ENCODE data around the gene RAB3D. TPM values are rescaled to one million over a fixed set of nuclear protein-coding genes. Genes with fewer than 3 reads are reported as not detected.

The RAB3D gene
- total RNA-seq, 1 donor from 2014 or later, result 7.2 TPM

Other genes starting within 250 kb of the RAB3D start
- gene SPC24, start 183.9 kb downstream of the RAB3D start, total RNA-seq, result 69.9 and 71.4 TPM in 2 replicates
- gene KANK2, start 142.1 kb downstream of the RAB3D start, total RNA-seq, result 2.8 and 4.0 TPM in 2 replicates
- gene ANGPTL8, start 100.0 kb downstream of the RAB3D start, total RNA-seq, result not detected in 2 replicates
- 0.16 and 0.20 TPM in 2 replicates for gene DOCK6, start 77.1 kb downstream of the RAB3D start, total RNA-seq
- not detected in 2 replicates for gene TSPAN16, start 43.5 kb downstream of the RAB3D start, total RNA-seq
- 26.3 and 28.4 TPM in 2 replicates for gene TMEM205, start 6.6 kb upstream of the RAB3D start, total RNA-seq
- 14.1 and 15.6 TPM in 2 replicates for gene CCDC159, start 6.9 kb upstream of the RAB3D start, total RNA-seq
- gene PLPPR2, start 15.8 kb upstream of the RAB3D start, total RNA-seq, result 1.8 and 1.9 TPM in 2 replicates
- 2.6 and 3.6 TPM in 2 replicates for gene SWSAP1, start 35.0 kb upstream of the RAB3D start, total RNA-seq
- gene EPOR, start 44.7 kb upstream of the RAB3D start, total RNA-seq, result 4.4 TPM in 2 replicates
- gene RGL3, start 79.7 kb upstream of the RAB3D start, total RNA-seq, result not detected in 2 replicates
- gene ODAD3, start 95.5 kb upstream of the RAB3D start, total RNA-seq, result 0.09 TPM in 1 of 2 replicates, not detected in the other
- gene PRKCSH, start 96.0 kb upstream of the RAB3D start, total RNA-seq, result 309 and 327 TPM in 2 replicates
- 0.32 TPM in 1 of 2 replicates, not detected in the other for gene ELAVL3, start 141.4 kb upstream of the RAB3D start, total RNA-seq
- gene ZNF653, start 166.2 kb upstream of the RAB3D start, total RNA-seq, result 17.4 and 19.6 TPM in 2 replicates
- gene ECSIT, start 189.5 kb upstream of the RAB3D start, total RNA-seq, result 28.6 and 28.8 TPM in 2 replicates
- not detected in 2 replicates for gene CNN1, start 199.2 kb upstream of the RAB3D start, total RNA-seq
- gene ELOF1, start 219.6 kb upstream of the RAB3D start, total RNA-seq, result 57.1 and 58.5 TPM in 2 replicates
- 34.4 and 34.5 TPM in 2 replicates for gene ACP5, start 238.0 kb upstream of the RAB3D start, total RNA-seq